RWPE1 (cell line): ENCODE data around the gene VSTM4.

ENCODE experiments used
- CTCF ChIA-PET: fragments of 350-600 bp; sonication (Branson Sonifier 250); formaldehyde crosslinking; extraction: SDS; loops from one replicate; lab custom pipeline; 2021; lab: Yijun Ruan, JAX
- POLR2A ChIA-PET: fragments of 400-600 bp; formaldehyde crosslinking; extraction: SDS; loops from one replicate; lab custom pipeline; 2020; ENCODE audit warnings: antibody characterized with exemption; ENCODE audit not compliant: low non-redundant PET; lab: Yijun Ruan, JAX
- DNase-seq: peaks from one replicate; pipeline ENCODE4 v3.0.0; 2012; ENCODE audit warnings: low spot score
- H3K27ac ChIP-seq: fragments of 450-650 bp; 2 replicates; pipeline ENCODE4 v1.5.1; 2017
- CTCF ChIP-seq: fragments of 450-650 bp; conservative IDR thresholded peaks from 2 replicates; pipeline ENCODE4 v1.5.1; 2017; ENCODE audit warnings: low read depth, mild to moderate bottlenecking

Gene VSTM4

GRCh38 chr10:48990226-48990625, 125.1 kb downstream of the VSTM4 start:
- DNase-seq: no peak
- TF ChIP-seq CTCF: no peak
- ChIA-PET POLR2A (no interaction called here), CTCF (interaction anchor here (0.7 to 0.8 kb wide), 2 partner anchors 32 to 381 kb away, joined by 3 to 4 read pairs; no protein-coding TSS in a partner anchor)
- no peak overlapping the region for H3K27ac ChIP-seq

GRCh38 chr10:48985621-48986158, 129.6 kb downstream of the VSTM4 start:
- H3K27ac ChIP-seq: no peak overlapping the region
- no peak for DNase-seq
- CTCF ChIA-PET: interaction anchor here (0.6 to 1.2 kb wide), 3 partner anchors 176 to 603 kb away, joined by 3 read pairs; no protein-coding TSS in a partner anchor
- no peak for TF ChIP-seq CTCF
- POLR2A ChIA-PET: no interaction called here

- H3K27ac ChIP-seq: no peak overlapping the region
- DNase-seq: no peak
- ChIA-PET POLR2A (no interaction called here), CTCF (interaction anchor here (0.5 to 1.7 kb wide), 2 partner anchors 177 to 1671 kb away, joined by 3 to 4 read pairs; no protein-coding TSS in a partner anchor)
- no peak for TF ChIP-seq CTCF
Measured at GRCh38 chr10:48983648-48984351, 131.5 kb downstream of the VSTM4 start.

- ChIA-PET CTCF (interaction anchor here (1.5 to 1.7 kb wide), 2 partner anchors 179 to 325 kb away, joined by 3 to 4 read pairs; no protein-coding TSS in a partner anchor), POLR2A (interaction anchor here (0.6 kb wide), 1 partner anchor 542 kb away, joined by 3 read pairs; no protein-coding TSS in a partner anchor)
- TF ChIP-seq CTCF: no peak
- no peak overlapping the region for H3K27ac ChIP-seq
- no peak for DNase-seq
Measured at GRCh38 chr10:48982584-48982983, 132.7 kb downstream of the VSTM4 start.

- TF ChIP-seq CTCF: peak; percentile 71
- CTCF ChIA-PET: interaction anchor here (0.6 to 1.5 kb wide), 4 partner anchors 165 to 584 kb away, joined by 3 to 4 read pairs (median 4); no protein-coding TSS in a partner anchor
- H3K27ac ChIP-seq: no peak overlapping the region
- DNase-seq: peak; percentile 39
- POLR2A ChIA-PET: interaction anchor here (0.5 kb wide), 1 partner anchor 333 kb away, joined by 5 read pairs; no protein-coding TSS in a partner anchor
Measured at GRCh38 chr10:48981310-48981907, 133.9 kb downstream of the VSTM4 start.

GRCh38 chr10:48978318-48978717, 137.0 kb downstream of the VSTM4 start:
- no peak for TF ChIP-seq CTCF
- DNase-seq: no peak
- POLR2A ChIA-PET: no interaction called here
- H3K27ac ChIP-seq: no peak overlapping the region
- CTCF ChIA-PET: no interaction called here
